PC-9 (cell line): ENCODE results near the gene LRP1B. TPM values are rescaled to one million over a fixed set of nuclear protein-coding genes. Genes with fewer than 3 reads are reported as not detected.

Experiments
- BruUV-seq: library from RNA; stranded (reverse); fragments of 400-500 nt; replicated peaks from 2 replicates; lab custom pipeline; 2021; lab: Mats Ljungman, UMichigan
- CTCF ChIA-PET: fragments of 300-600 bp; sonication (Branson Sonifier 250); formaldehyde crosslinking; loops from one replicate; lab custom pipeline; 2022; ENCODE audit warnings: antibody characterized with exemption; lab: Charles Lee
- POLR2A ChIA-PET: fragments of 300-600 bp; sonication (Branson Sonifier 250); formaldehyde crosslinking; loops from one replicate; lab custom pipeline; 2022; ENCODE audit warnings: antibody characterized with exemption; ENCODE audit not compliant: unreplicated experiment; lab: Charles Lee
- DNase-seq, 2 experiments: peaks; one replicate each; pipeline versions ENCODE4 v3.0.0 to v3.0.0-alpha.2; 2015 to 2022; ENCODE audit warnings: mixed read lengths in 1 of 2
- H2AFZ ChIP-seq: fragments of 200-600 bp; sonication (generic); 2 replicates; pipeline ENCODE4 v1.8.1; 2017; ENCODE audit warnings: antibody characterized with exemption
- H3F3A ChIP-seq: fragments of 200-600 bp; sonication (generic); 2 replicates; pipeline ENCODE4 v1.8.1; 2017; ENCODE audit warnings: antibody characterized with exemption, mild to moderate bottlenecking, low read depth; ENCODE audit not compliant: insufficient read depth
- H3K27ac ChIP-seq: fragments of 200-600 bp; sonication (generic); 2 replicates; pipeline ENCODE4 v1.6.1; 2016; ENCODE audit warnings: mixed run types
- H3K27me3 ChIP-seq: fragments of 200-600 bp; sonication (generic); 2 replicates; pipeline ENCODE4 v1.6.1; 2016; ENCODE audit warnings: low read depth, mixed run types; ENCODE audit not compliant: insufficient read depth
- H3K36me3 ChIP-seq: fragments of 200-600 bp; sonication (generic); 2 replicates; pipeline ENCODE4 v1.6.1; 2016; ENCODE audit warnings: low read depth, mixed run types
- H3K4me1 ChIP-seq: fragments of 200-600 bp; sonication (generic); replicated peaks from 2 replicates; pipeline ENCODE4 v1.6.1; 2016; ENCODE audit warnings: mixed run types; ENCODE audit not compliant: insufficient read depth
- H3K4me2 ChIP-seq: fragments of 200-600 bp; sonication (generic); 2 replicates; pipeline ENCODE4 v1.6.1; 2017; ENCODE audit warnings: mixed run types
- H3K4me3 ChIP-seq: fragments of 200-600 bp; sonication (generic); 2 replicates; pipeline ENCODE4 v1.6.1; 2016; ENCODE audit warnings: mixed run types
- H3K79me2 ChIP-seq: fragments of 200-600 bp; sonication (generic); 2 replicates; pipeline ENCODE4 v1.6.1; 2017; ENCODE audit warnings: low read depth, mixed run types
- H3K9me2 ChIP-seq: fragments of 200-600 bp; sonication (generic); 2 replicates; pipeline ENCODE4 v1.8.1; 2017; ENCODE audit warnings: mild to moderate bottlenecking; ENCODE audit not compliant: insufficient read depth
- H3K9me3 ChIP-seq: fragments of 200-600 bp; sonication (generic); 2 replicates; pipeline ENCODE4 v1.8.1; 2016; ENCODE audit warnings: low read depth; ENCODE audit not compliant: insufficient read depth
- H4K20me1 ChIP-seq: fragments of 200-600 bp; sonication (generic); 2 replicates; pipeline ENCODE4 v1.8.1; 2017; ENCODE audit not compliant: insufficient read depth
- EZH2 ChIP-seq: fragments of 200-600 bp; sonication (generic); IDR thresholded peaks from 2 replicates; pipeline ENCODE4 v1.8.0; 2017; ENCODE audit warnings: antibody characterized with exemption, low read depth
- intact Hi-C: fragments of 100-400 bp; cut with micrococcal nuclease; formaldehyde crosslinking; loops from one replicate; pipeline ENCODE4 v1.10.0; 2022; ENCODE audit not compliant: unreplicated experiment
- total RNA-seq: library from RNA; stranded (reverse); gene quantifications from 2 replicates; pipeline ENCODE4 v1.2.3, GENCODE V29; 2021
- TF ChIP-seq, protein P1 (sequence below): fragments of 200-600 bp; sonication (generic); conservative IDR thresholded peaks from 2 replicates; pipeline ENCODE4 v1.6.1; 2017; ENCODE audit warnings: mixed run types, antibody characterized with exemption, mild to moderate bottlenecking, moderate library complexity

The LRP1B gene
- total RNA-seq, 1 experiment from 2014 or later = 1.7 TPM

DNA sequence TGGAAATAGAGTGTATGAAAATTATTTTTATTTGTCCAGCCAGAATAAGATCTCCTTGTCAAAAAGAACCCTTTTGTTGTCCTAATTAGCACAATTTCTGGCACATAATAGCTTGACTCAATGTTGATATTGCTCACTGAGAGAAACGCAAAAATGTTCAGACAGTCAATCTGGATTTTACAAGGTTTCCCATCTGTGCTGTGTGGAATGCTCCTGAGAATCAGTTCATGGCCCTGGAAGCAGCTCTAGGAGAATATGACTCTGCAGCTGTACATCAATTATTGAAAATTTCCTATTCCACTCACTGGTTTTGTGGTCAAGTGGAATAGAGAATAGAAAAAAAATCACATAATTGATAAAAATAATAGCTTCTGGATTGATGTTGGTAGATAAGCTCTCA, 1767.7 kb downstream of the LRP1B start:
- CTCF ChIA-PET = no interaction called here
- POLR2A ChIA-PET = no interaction called here
- DNase-seq = no peak
- intact Hi-C loops = no loop called here
- Histone ChIP-seq H3K79me2 (no peaks in the 10 kb centered on the region), H2AFZ (no peak overlapping the region), H3F3A (no peaks in the 10 kb centered on the region), H3K4me3 (no peak overlapping the region), H3K27me3 (no peaks in the 10 kb centered on the region), H3K9me3 (no peaks in the 10 kb centered on the region), H3K4me2 (no peak overlapping the region), H3K27ac (no peak overlapping the region), H3K36me3 (no peaks in the 10 kb centered on the region), H4K20me1 (no peaks in the 10 kb centered on the region), H3K4me1 (no peaks in the 10 kb centered on the region), H3K9me2 (no peaks in the 10 kb centered on the region)
- no peak for TF ChIP-seq EZH2
- TF ChIP-seq, protein P1, sequence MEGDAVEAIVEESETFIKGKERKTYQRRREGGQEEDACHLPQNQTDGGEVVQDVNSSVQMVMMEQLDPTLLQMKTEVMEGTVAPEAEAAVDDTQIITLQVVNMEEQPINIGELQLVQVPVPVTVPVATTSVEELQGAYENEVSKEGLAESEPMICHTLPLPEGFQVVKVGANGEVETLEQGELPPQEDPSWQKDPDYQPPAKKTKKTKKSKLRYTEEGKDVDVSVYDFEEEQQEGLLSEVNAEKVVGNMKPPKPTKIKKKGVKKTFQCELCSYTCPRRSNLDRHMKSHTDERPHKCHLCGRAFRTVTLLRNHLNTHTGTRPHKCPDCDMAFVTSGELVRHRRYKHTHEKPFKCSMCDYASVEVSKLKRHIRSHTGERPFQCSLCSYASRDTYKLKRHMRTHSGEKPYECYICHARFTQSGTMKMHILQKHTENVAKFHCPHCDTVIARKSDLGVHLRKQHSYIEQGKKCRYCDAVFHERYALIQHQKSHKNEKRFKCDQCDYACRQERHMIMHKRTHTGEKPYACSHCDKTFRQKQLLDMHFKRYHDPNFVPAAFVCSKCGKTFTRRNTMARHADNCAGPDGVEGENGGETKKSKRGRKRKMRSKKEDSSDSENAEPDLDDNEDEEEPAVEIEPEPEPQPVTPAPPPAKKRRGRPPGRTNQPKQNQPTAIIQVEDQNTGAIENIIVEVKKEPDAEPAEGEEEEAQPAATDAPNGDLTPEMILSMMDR = no peak
- BruUV-seq = no TSS peak

DNA sequence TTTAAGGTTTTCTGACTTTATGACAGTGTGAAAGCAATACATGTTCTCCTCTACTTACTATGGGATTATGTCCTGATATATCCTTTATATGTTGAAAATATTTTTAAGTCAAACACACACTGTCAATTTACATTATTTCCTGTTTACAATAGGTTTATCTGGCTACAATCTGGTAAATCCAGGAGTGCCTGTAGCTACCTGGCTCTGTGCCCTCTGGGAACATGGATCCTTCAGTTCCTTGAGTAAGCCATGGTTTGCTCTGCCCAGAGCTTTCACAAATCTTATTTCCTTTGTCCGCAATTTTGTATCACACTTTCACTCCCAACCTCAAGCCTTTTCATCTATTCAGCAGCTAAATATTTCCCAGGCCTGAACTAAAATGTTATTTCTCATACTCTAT, 1768.5 kb downstream of the LRP1B start:
- intact Hi-C loops = no loop called here
- ChIA-PET CTCF (no interaction called here), POLR2A (no interaction called here)
- no peak overlapping the region for H3K27ac ChIP-seq
- H3K4me3 ChIP-seq = no peak overlapping the region
- DNase-seq = no peak
- no peaks in the 10 kb centered on the region for H3K4me1 ChIP-seq
- H3K4me2 ChIP-seq = no peak overlapping the region
- H3F3A ChIP-seq = no peaks in the 10 kb centered on the region
- no peaks in the 10 kb centered on the region for H3K27me3 ChIP-seq
- H3K79me2 ChIP-seq = no peaks in the 10 kb centered on the region
- no peaks in the 10 kb centered on the region for H4K20me1 ChIP-seq
- no peak overlapping the region for H2AFZ ChIP-seq
- BruUV-seq = no TSS peak
- no peaks in the 10 kb centered on the region for H3K9me2 ChIP-seq
- no peaks in the 10 kb centered on the region for H3K36me3 ChIP-seq
- no peaks in the 10 kb centered on the region for H3K9me3 ChIP-seq
- no peak for TF ChIP-seq EZH2
- TF ChIP-seq, protein P1 = no peak

DNA sequence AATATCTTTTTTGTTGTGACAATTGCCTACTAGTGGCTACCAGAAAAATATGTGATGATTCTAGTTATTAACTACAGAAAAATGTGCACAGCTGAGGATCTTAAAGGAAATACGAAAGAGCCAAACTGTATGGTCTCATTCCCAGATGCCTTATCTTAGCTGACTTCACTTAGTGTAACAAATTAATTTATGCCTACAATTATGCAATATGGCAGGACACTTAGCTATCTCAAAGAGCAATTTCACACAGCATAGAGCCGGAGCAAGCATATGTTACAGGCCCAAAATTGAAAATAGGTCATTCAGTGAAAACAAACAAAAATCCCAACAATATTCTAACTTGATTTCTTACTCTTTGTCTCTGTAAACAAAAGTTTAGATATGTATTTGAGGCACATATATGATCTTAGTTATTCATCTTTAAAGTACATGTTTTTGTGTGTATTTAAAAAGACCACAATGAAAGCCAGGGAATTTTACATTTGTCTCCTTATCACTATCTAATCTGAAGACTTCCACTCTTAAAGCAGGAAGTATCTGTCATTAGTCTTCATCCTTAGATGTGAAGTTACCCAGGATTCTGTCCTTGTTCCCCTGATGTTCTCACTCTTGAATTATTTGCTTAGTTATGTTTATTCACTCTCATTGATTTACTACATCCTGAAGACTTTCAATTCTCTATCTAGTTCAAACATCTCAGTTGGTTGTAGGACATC, 1771.6 kb downstream of the LRP1B start:
- CTCF ChIA-PET = no interaction called here

More for the DNA sequence above, 1771.6 kb downstream of the LRP1B start:
- H3K9me3 ChIP-seq = no peaks in the 10 kb centered on the region
- POLR2A ChIA-PET = no interaction called here
- no peak overlapping the region for H3K4me2 ChIP-seq
- intact Hi-C loops = no loop called here
- H3K9me2 ChIP-seq = no peaks in the 10 kb centered on the region
- H3K79me2 ChIP-seq = no peaks in the 10 kb centered on the region
- no peak for DNase-seq
- no peaks in the 10 kb centered on the region for H3K36me3 ChIP-seq
- H3F3A ChIP-seq = no peaks in the 10 kb centered on the region
- no peak overlapping the region for H2AFZ ChIP-seq
- no peaks in the 10 kb centered on the region for H4K20me1 ChIP-seq
- H3K4me3 ChIP-seq = no peak overlapping the region
- H3K27ac ChIP-seq = no peak overlapping the region
- no TSS peak for BruUV-seq
- no peak for TF ChIP-seq EZH2
- TF ChIP-seq, protein P1 = no peak
- H3K4me1 ChIP-seq = no peaks in the 10 kb centered on the region
- H3K27me3 ChIP-seq = no peaks in the 10 kb centered on the region
